Smooth muscle cell (in vitro differentiated cells): ENCODE results near the gene NPPB. TPM values are rescaled to one million over a fixed set of nuclear protein-coding genes. Genes with fewer than 3 reads are reported as not detected.

Experiments used
- DNase-seq: peaks from one replicate; lab custom pipeline; 2025; ENCODE audit not compliant: unreplicated experiment; lab: John Stamatoyannopoulos, UW
- H2AFZ ChIP-seq: fragments of 200-600 bp; sonication (generic); 2 replicates; pipeline ENCODE4 v1.6.0; 2016; ENCODE audit warnings: antibody characterized with exemption, low read depth, mild to moderate bottlenecking
- H3F3A ChIP-seq: fragments of 200-600 bp; sonication (generic); 2 replicates; pipeline ENCODE4 v1.6.0; 2017; ENCODE audit warnings: antibody characterized with exemption, low read depth
- H3K27ac ChIP-seq: fragments of 200-600 bp; sonication (generic); 2 replicates; pipeline ENCODE4 v1.5.1; 2016; ENCODE audit warnings: low read depth, mild to moderate bottlenecking
- H3K27me3 ChIP-seq: fragments of 200-600 bp; sonication (generic); 2 replicates; pipeline ENCODE4 v1.6.1; 2016; ENCODE audit warnings: low read depth, mild to moderate bottlenecking
- H3K36me3 ChIP-seq: fragments of 200-600 bp; sonication (generic); 2 replicates; pipeline ENCODE4 v1.5.1; 2016; ENCODE audit warnings: low read depth
- H3K4me1 ChIP-seq: fragments of 200-600 bp; sonication (generic); 2 replicates; pipeline ENCODE4 v1.5.1; 2016; ENCODE audit warnings: low read depth
- H3K4me2 ChIP-seq: fragments of 200-600 bp; sonication (generic); 2 replicates; pipeline ENCODE4 v1.6.0; 2016; ENCODE audit warnings: mild to moderate bottlenecking
- H3K4me3 ChIP-seq: fragments of 200-600 bp; sonication (generic); 2 replicates; pipeline ENCODE4 v1.5.1; 2016; ENCODE audit warnings: mild to moderate bottlenecking
- H3K79me2 ChIP-seq: fragments of 200-600 bp; sonication (generic); 2 replicates; pipeline ENCODE4 v1.6.0; 2016; ENCODE audit warnings: low read depth, mild to moderate bottlenecking
- H3K9ac ChIP-seq: fragments of 200-600 bp; sonication (generic); 2 replicates; pipeline ENCODE4 v1.6.0; 2016; ENCODE audit warnings: low read depth
- H3K9me3 ChIP-seq: fragments of 200-600 bp; sonication (generic); replicated peaks from 2 replicates; pipeline ENCODE4 v1.5.1; 2016; ENCODE audit warnings: low read depth
- H4K20me1 ChIP-seq: fragments of 200-600 bp; sonication (generic); 2 replicates; pipeline ENCODE4 v1.6.0; 2016; ENCODE audit warnings: low read depth
- CTCF ChIP-seq: fragments of 200-600 bp; sonication (generic); IDR thresholded peaks from 2 replicates; pipeline ENCODE4 v1.5.1; 2017; ENCODE audit warnings: borderline replicate concordance, mild to moderate bottlenecking, antibody characterized with exemption; ENCODE audit not compliant: insufficient read depth, poor library complexity, severe bottlenecking
- WGBS: methylation state at CpG from one replicate; pipeline ENCODE4 v1.1.7; 2016; ENCODE audit warnings: low lambda C conversion rate; 5-methylcytosine and 5-hydroxymethylcytosine counted together
- polyA plus RNA-seq: library from polyadenylated mRNA; unstranded; fragments of >200 nt; fragmentation: Nextera tagmentation; extraction: Ambion mirVana; gene quantifications from 2 replicates; pipeline ENCODE4 v1.2.1, GENCODE V29; 2016
- total RNA-seq: library from RNA; depleted of rRNA; stranded (reverse); fragments of >200 nt; gene quantifications from 2 replicates; pipeline ENCODE4 v1.2.3, GENCODE V29; 2014

The NPPB gene
- total and polyA plus RNA-seq, 2 experiments from 2014 or later: 9.5 to 12.2 TPM

- Histone ChIP-seq H3K9ac (no peak overlapping the region), H3K4me2 (no peak overlapping the region), H2AFZ (no peak overlapping the region), H3K27ac (no peak overlapping the region), H3F3A (no peaks in the 10 kb centered on the region), H3K79me2 (no peaks in the 10 kb centered on the region), H4K20me1 (peaks cover 15% of the 10 kb centered on the region), H3K4me1 (no peaks in the 10 kb centered on the region), H3K36me3 (peaks cover 5% of the 10 kb centered on the region), H3K4me3 (no peak overlapping the region), H3K27me3 (no peaks in the 10 kb centered on the region), H3K9me3 (no peaks in the 10 kb centered on the region)
- no peak for DNase-seq
- 93% methylated on average over 8 of the region's 8 CpGs for WGBS
- no peak for TF ChIP-seq CTCF
These were observed 25.2 kb downstream of the NPPB start for GRCh38 chr1:11833497-11833896.

GRCh38 chr1:11831945-11832725 is 26.6 kb downstream of the NPPB start:
- no peaks in the 10 kb centered on the region for H3K79me2 ChIP-seq
- no peak overlapping the region for H3K4me2 ChIP-seq
- WGBS: 98% methylated on average over 9 of the region's 9 CpGs
- DNase-seq: no peak
- no peak overlapping the region for H3K27ac ChIP-seq
- H3K4me1 ChIP-seq: no peaks in the 10 kb centered on the region
- H3K27me3 ChIP-seq: no peaks in the 10 kb centered on the region
- H3F3A ChIP-seq: no peaks in the 10 kb centered on the region
- H2AFZ ChIP-seq: no peak overlapping the region
- H3K9ac ChIP-seq: no peak overlapping the region
- H3K36me3 ChIP-seq: peaks cover 5% of the 10 kb centered on the region
- H3K9me3 ChIP-seq: no peaks in the 10 kb centered on the region
- TF ChIP-seq CTCF: no peak
- H4K20me1 ChIP-seq: peaks cover 10% of the 10 kb centered on the region
- H3K4me3 ChIP-seq: no peak overlapping the region

GRCh38 chr1:11828511-11828910 is 30.2 kb downstream of the NPPB start:
- H3K4me3 ChIP-seq: no peak overlapping the region
- WGBS: 98% methylated on average over 19 of the region's 19 CpGs
- H3K36me3 ChIP-seq: peaks cover 5% of the 10 kb centered on the region

More at GRCh38 chr1:11828511-11828910, 30.2 kb downstream of the NPPB start:
- H3K27ac ChIP-seq: no peak overlapping the region
- no peak for DNase-seq
- H3K9ac ChIP-seq: no peak overlapping the region
- no peaks in the 10 kb centered on the region for H4K20me1 ChIP-seq
- TF ChIP-seq CTCF: no peak
- no peaks in the 10 kb centered on the region for H3K9me3 ChIP-seq
- no peaks in the 10 kb centered on the region for H3K79me2 ChIP-seq
- no peaks in the 10 kb centered on the region for H3K27me3 ChIP-seq
- H3K4me2 ChIP-seq: no peak overlapping the region
- H3K4me1 ChIP-seq: no peaks in the 10 kb centered on the region
- H3F3A ChIP-seq: no peaks in the 10 kb centered on the region
- no peak overlapping the region for H2AFZ ChIP-seq
